HG03108 (cell line): Measurements from ENCODE around the gene RARG.

Source experiments
- ATAC-seq: cut with Tn5 transposase; IDR thresholded peaks from one replicate; pipeline ENCODE4 v1.9.1; 2021; ENCODE audit warnings: moderate library complexity; ENCODE audit not compliant: unreplicated experiment

Gene RARG

DNA sequence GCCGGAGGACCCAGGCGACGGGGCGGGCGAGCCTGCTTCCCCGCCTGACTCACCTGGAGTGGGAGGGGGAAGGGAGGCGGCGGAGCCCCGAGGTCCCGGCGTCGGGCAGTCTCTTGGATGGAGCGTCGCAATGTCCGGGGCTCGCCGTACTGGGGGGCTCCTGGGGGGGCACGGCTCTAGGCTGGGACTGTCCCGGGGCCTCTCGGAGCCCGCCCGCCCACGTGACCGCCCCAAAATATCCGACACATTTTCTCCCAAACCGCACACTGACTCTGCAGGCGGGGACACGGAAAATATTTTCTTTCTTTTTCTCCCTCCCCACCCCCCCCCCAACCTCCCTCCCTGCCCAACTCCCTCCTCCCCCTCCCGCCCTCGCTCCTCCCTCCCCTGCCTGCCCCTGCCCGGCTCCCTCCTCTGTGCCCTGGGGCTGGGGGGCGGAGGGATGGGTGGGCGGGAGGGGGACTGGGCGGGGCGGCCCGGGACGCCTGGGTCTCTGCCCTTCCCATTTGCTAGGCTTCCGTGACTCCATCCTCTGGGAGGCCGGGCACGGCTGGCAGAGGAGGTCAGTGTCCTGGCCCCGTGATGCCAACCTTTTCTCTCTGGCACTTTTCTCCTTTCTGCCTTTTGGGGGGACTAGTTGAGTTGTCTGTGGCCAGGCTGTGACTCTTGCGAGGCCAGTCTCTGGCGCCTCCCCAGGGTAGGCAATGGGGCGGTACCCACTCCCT, at the start of gene RARG:
RARG (minus strand) TSS at position 289 of the 725 bp plus-strand sequence. CDS start 4,664 bp downstream, outside the sequence.
- ATAC-seq = no peak

DNA sequence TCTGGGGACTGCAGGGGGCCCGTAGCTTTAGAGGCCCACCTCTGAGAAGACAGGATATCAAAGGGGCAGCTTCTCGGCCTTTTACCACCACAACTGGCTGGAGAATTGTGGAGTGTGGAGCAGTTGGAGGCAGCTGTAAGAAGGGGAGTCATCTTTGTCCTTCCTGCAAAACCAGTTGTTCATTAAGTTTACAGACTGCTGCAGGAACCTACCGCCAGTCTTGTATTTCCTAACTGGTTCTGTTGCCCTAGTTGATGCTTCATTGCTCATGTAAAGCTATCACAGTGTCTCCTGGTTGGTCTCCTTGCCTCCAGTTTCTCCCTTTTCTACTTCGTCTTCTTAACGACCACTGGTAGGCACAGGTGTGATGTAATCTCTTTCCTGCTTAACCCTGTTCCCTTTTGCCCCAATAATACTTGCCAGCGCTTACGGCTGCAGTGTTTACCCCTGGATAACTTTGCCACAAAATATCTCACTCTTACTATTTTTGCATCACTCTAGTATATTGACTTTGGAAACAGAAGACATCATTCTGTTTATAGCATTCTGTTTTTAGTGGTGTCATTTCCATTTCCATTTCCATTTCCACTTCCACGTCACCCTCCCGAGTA, 48.0 kb upstream of the RARG start:
- no peak for ATAC-seq

GRCh38 chr12:53279283-53279869, 47.4 kb upstream of the RARG start:
- no peak for ATAC-seq

GRCh38 chr12:53277981-53278380, 46.0 kb upstream of the RARG start:
- ATAC-seq = no peak

DNA sequence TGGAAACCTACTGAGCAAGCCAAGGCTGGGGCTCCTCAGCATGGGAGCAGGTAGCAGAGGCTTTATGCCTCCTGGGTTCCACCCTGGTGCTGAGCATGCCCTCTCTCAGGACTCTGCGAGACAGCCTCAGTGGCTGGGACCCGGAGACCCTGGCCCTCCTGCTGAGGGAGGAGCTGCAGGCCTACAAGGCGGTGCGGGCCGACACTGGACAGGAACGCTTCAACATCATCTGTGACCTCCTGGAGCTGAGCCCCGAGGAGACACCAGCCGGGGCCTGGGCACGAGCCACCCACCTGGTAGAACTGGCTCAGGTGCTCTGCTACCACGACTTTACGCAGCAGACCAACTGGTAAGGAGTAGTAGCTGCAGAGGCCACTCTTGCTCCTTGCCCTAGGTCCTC, 44.5 kb upstream of the RARG start:
- no peak for ATAC-seq

DNA sequence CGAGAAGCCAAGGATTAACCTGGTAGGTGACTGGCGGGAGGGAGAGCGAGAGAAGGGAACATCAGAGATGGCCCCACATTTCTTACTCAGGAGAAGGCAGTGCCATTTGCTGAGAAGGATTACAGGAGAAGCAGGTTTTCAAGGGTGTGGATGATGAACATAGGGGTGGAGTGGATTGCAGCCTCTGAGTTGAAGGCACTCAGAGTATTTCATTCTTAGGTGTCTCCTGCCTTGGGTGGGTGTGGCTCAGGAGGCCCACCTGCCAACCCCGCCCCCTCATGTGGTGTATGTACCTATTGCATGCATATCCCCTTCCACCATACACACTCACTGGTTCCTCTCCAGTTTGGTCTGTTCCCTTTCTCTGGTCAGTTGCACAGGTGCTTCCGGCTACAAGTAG, 42.4 kb upstream of the RARG start:
- no peak for ATAC-seq

DNA sequence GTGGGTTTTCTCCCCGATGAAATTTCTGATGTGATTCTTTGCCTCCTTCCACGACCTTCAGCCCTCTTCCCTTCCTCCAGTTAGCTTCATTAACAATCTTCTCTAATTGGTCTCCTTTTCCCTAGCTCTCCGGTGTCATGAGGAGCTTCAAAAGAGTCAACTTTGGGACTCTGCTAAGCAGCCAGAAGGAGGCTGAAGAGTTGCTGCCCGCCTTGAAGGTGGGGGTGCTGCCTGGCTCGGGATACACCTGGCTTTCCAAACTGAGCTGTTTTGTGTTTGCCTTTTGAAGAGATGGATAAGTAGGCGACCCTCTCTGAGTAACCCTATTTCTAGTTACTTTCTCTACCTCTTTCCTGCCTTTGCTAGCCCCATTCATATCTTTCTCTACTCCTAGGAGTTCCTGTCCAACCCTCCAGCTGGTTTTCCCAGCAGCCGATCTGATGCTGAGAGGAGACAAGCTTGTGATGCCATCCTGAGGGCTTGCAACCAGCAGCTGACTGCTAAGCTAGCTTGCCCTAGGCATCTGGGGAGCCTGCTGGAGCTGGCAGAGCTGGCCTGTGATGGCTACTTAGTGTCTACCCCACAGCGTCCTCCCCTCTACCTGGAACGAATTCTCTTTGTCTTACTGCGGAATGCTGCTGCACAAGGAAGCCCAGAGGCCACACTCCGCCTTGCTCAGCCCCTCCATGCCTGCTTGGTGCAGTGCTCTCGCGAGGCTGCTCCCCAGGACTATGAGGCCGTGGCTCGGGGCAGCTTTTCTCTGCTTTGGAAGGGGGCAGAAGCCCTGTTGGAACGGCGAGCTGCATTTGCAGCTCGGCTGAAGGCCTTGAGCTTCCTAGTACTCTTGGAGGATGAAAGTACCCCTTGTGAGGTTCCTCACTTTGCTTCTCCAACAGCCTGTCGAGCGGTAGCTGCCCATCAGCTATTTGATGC, 36.9 kb upstream of the RARG start:
- no peak for ATAC-seq

DNA sequence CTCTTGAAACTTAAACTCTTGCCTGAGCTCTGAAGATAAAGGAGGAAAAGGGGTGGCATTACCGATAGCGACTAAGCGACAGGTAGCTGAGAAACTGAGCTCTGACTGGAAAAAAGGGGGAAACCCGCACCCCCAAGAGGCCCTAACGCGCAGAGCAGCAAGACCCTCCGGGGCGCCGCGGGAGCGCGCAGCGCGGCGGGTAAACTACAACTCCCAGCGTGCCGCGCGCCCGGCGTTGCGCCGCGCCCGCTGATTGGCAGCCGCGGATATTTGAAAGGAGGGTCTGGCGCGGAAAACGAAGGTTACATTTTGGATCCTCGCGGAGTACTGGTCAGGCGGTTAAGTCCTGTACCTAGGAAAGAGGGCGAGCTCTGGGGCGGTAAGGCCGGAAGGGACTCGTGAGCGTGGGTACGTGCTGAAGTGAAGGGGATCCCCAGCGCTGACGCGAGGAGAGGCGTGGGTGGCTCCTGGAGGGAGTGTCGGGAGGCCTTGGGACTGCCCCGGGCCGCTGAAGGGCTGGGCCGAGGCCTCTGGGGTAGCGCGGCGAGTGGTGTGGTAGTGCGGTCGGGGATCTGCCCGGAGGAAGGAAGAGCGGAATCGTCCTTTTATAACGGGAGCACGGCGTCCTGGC, 36.1 kb upstream of the RARG start, which contains the start of gene ESPL1:
ESPL1 (plus strand) TSS at position 301 of the 631 bp plus-strand sequence. CDS start 468 bp downstream, outside the sequence.
- ATAC-seq = peak; percentile 83

- no peak for ATAC-seq
These were observed 35.4 kb upstream of the RARG start for GRCh38 chr12:53267306-53267998.

GRCh38 chr12:53265783-53266182, 33.8 kb upstream of the RARG start:
- ATAC-seq = no peak

DNA sequence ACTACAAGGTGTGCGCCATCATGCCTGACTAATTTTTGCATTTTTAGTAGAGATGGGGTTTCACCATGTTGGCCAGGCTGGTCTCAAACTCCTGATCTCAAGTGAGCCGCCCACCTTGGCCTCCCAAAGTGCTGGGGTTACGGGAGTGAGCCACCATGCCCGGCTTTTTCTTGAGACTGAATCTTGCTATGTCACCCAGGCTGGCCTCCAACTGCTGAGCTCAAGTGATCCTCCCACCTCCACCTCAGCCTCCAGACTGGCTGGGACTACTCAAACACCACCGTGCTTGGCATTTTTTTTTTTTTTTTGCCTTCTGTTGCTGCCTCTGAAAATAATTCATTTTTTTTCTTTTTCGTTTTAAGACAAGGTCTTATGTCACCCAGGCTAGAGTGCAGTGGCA, 27.9 kb upstream of the RARG start:
- ATAC-seq = no peak

DNA sequence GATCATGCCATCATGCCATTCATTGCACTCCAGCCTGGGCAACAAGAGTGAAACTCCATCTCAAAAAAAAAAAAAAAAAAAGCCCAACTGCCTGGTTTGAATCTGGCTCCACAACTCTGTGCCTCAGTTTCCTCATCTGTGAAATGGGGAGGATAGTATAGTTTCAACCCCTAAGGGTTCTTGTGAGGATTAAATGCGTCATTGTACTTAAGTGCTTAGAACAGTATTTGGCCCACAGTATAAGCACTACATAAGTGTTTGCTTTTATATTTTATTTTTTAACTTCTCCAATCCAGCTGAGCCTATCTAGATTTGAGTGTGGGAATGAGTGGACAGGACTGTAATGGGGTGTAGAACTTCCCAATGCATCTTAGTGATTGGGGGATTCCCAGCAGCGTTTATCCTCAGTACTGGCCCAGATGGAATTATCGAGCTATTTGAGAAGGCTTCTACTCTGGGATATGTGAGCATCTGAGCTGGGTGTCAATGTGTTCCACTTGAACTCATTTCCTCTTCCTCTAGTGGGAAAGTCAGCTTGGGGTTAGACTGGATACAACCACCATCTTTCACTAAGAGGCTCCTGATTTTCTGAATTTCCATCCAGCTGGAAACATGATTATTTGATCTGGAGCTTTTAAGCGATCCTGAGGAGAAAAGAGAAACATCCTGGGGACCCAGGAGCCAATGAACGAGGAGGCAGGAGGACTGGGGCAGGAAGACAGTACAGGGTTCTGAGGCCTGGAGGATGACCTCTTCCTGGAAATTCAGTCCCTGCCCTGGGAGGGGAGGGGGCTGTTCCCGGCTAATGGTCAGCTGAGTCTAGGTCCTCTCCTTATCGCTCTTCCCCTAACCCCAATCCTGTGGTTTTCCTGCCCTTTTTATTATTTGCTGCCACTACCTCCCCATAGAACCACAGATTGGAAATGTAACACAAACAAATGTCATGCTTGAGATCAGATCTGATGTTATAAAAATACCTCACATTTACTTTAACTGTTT, 26.8 kb upstream of the RARG start:
- no peak for ATAC-seq

- no peak for ATAC-seq
These were observed 24.0 kb upstream of the RARG start for GRCh38 chr12:53255996-53256395.

GRCh38 chr12:53254816-53255545, 23.0 kb upstream of the RARG start:
- ATAC-seq = no peak

DNA sequence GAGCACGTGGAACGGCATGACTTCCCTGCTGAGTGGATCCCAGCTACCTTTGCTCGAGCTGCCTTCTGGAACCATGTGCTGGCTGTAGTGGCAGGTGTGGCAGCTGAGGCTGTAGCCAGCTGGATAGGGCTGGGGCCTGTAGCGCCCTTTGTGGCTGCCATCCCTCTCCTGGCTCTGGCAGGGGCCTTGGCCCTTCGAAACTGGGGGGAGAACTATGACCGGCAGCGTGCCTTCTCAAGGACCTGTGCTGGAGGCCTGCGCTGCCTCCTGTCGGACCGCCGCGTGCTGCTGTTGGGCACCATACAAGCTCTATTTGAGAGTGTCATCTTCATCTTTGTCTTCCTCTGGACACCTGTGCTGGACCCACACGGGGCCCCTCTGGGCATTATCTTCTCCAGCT, 21.3 kb upstream of the RARG start:
- no peak for ATAC-seq

DNA sequence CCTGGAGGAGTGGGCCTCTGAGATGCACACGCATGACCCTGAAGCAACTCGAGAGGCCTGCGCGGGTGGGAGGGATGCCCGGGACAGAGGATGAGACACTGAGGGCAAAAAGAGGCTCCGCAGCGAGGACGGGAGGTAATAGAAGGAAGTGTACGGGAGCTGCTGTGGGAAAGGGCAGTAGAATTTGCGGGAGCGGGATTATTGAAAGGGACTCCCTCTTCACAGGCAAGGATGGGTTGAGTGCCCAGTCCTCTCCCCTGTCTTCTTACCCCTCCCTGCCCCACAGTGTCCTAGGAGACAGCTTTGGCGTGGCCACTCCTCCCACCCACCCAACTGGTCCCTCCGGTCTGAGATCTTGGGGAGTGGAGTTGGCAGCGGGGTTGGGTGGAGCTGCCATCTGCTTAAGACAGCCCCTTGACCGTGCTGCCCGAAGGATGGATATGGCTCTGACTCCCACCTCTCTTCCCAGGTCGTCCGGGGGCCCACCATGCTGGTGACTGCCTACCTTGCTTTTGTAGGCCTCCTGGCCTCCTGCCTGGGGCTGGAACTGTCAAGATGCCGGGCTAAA, 20.4 kb upstream of the RARG start:
- ATAC-seq = no peak

DNA sequence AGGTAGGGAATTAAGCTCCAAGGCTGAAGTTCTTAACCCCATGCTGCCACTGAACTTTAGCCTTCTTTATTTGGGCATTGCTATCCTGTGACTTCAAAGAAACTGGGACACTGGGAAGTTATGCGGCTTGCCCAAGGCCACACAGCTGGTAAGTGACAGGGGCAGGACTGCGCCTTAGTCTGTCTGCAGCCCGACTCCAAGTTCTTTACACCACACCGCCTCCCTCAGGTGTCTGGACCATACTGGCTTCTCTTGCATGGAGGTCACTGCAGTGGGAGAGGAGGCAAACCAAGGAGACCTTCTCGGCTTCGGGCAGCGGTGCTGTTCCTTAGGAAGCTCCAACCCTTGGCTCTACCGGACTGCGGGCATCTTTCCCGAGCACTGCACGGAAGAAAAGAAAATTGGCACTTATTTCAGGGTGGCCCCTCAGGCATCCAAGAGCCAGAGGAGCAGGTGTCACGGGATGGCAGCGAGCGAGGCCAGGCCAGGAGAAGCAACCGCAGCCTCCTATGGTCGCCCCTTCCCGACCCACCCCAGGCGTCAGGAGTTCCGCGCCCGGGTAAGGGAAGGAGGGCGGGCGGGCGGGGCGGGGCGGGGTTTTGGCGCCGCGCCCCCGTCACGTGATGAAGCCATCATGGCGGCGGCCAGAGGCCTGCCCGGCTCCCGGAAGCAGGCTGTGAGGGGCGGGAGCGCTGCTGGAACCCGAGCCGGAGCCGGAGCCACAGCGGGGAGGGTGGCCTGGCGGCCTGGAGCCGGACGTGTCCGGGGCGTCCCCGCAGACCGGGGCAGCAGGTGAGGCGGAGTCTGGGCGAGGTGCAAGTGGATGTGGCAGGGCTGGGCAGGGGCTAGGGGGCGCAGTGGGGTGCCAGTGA, 19.7 kb upstream of the RARG start:
- peak; percentile 74 for ATAC-seq
